Fibroblast of lung (primary cell): ENCODE data around the gene UBE2Z.

Experiments used
- CTCF ChIP-seq, 2 donors: IDR thresholded peaks in 1 of 2; conservative IDR thresholded peaks in 1 of 2; 1 replicate in 1 of 2; 2 replicates in 1 of 2; pipeline ENCODE4 v1.5.1; 2011 to 2012; ENCODE audit warnings: low read length in 2 of 2, control low read depth in 1 of 2, inconsistent platforms in 1 of 2, low read depth in 1 of 2, mild to moderate bottlenecking in 1 of 2
- EZH2 ChIP-seq: IDR thresholded peaks from 2 replicates; pipeline ENCODE4 v1.5.1; 2012; ENCODE audit warnings: low read length, control low read depth, mild to moderate bottlenecking; ENCODE audit errors: missing control alignments

GRCh38 chr17:48970224-48970623 is 62.0 kb downstream of the UBE2Z start:
- TF ChIP-seq CTCF (conservative IDR thresholded peaks at IDR 0.05 in 1 of 2, IDR thresholded peaks at IDR 0.05 in 1 of 2; ENCODE audit: low read depth in 1 of 2, low read length in 2 of 2) (no peak), EZH2 (no peak)
